GM19395 (cell line): Measurements from ENCODE around the gene ZBTB48.

Experiments used
- ATAC-seq: cut with Tn5 transposase; IDR thresholded peaks from one replicate; pipeline ENCODE4 v1.9.1; 2021; ENCODE audit warnings: mild to moderate bottlenecking, moderate library complexity; ENCODE audit not compliant: unreplicated experiment

The ZBTB48 gene

DNA sequence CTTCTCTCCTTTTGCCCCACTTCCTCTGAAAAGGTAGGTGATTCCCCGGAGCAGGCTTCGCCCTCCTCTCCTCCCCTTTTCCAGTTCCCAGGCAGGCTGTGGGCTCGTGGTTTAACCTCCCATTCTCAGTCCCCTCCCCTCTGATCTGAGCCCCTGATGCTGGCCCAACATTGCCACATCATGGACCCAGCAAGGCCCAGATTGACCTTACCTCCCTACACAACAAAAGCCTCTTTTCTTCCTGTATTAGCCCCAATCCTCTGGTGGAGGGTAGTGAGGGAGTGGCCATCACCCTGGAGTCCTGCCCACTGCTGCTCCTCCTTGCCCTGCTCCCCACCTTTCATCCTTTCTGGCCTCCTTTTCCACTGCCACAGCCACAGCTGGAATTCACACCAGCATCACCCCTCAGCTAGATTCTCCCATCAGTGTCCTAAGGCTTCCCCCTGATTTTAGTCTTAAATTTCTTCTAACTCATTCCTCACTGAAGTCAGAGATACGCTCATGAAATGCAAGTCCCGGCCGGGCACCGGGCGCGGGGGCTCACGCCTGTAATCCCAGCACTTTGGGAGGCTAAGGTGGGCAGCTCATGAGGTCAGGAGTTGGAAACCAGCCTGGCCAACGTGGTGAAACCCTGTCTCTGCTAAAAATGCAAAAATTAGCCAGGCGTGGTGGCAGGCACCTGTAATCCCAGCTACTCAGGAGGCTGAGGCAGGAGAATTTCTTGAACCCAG, 7.0 kb upstream of the ZBTB48 start:
- no peak for ATAC-seq

DNA sequence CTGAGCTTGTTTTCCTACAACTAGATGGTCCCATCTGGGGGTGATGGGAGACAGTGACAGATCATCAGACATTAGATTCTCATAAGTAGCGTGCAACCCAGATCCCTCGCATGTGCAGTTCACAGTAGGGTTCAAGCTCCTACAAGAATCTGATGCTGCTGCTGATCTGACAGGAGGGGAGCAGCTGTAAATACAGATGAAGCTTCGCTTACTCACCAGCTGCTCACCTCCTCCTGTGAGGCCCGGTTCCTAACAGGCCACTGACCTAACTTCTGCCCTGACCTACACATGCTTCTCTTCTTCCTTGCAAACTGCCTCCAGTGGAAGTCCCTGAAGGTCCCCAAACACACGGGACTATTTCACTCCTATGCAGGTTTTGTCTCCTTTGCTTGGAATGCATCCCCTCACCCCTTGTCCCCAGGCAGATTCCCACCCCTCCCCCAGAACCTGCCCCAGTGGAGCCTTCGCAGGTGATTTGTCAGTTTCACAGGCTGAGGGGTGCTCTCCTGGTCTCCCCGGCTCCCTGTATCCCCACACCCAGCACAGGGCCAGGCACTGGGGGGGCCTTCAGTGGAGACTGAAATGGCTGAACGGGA, 5.7 kb upstream of the ZBTB48 start:
- no peak for ATAC-seq

GRCh38 chr1:6574818-6575217, 5.0 kb upstream of the ZBTB48 start:
- no peak for ATAC-seq

DNA sequence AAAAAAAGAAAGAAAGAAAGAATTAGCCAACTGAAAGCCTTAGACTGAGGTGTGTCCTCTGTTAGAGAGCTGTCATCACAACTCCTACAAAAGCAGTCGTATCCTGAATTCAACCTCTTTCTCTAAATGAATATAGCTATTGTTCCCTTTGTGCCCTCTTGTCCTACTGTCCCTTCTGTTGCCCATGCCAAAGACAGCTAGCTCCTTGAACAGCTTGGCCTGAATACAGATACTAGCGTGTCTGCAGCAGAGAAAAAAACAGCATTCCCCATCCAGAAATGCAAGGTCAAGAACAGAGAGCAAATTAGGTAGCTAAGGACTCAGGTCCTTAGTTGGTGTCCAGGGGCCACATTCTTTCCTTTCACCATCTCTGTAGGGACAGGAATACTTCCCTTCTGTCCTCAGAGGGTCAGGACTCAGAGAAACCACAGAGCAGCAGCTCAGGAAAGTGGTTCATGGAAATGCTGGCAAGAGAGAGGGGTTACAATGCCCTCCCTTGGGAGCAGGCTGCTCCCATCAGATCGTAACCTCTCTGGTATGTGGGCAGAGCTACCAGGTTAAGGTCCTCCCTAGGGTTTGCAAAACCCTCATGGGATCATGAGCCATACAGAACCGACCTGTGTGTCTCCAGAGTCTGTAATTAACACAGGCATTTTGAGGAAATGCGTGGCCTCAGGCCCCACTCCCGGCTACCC, 1.8 kb upstream of the ZBTB48 start:
- no peak for ATAC-seq

DNA sequence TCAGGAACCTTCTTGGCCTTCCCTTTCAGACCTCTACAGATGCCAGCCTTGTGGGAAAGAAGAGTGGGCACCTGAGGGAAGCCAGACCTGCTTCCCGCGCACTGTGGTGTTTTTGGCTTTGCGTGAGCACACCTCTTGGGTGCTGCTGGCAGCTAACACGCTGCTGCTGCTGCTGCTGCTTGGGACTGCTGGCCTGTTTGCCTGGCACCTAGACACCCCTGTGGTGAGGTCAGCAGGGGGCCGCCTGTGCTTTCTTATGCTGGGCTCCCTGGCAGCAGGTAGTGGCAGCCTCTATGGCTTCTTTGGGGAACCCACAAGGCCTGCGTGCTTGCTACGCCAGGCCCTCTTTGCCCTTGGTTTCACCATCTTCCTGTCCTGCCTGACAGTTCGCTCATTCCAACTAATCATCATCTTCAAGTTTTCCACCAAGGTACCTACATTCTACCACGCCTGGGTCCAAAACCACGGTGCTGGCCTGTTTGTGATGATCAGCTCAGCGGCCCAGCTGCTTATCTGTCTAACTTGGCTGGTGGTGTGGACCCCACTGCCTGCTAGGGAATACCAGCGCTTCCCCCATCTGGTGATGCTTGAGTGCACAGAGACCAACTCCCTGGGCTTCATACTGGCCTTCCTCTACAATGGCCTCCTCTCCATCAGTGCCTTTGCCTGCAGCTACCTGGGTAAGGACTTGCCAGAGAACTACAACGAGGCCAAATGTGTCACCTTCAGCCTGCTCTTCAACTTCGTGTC, 995 bp upstream of the ZBTB48 start:
- ATAC-seq = no peak

DNA sequence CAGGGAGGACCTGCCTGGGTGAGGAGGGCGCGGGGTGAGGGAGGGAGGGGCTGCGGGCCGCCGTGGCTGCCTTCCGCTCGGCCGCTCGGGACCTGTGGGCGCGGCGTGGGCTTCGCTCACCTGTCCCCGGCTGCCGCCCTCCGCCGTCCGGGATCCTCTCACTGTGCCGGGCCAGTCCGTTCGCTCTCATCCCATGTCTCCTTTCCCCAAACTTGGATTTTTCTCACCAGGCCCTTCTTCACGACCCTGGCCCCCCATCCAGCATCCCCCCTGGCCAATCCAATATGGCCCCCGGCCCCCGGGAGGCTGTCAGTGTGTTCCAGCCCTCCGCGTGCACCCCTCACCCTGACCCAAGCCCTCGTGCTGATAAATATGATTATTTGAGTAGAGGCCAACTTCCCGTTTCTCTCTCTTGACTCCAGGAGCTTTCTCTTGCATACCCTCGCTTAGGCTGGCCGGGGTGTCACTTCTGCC, 362 bp downstream of the ZBTB48 start:
- peak; percentile 27 for ATAC-seq

DNA sequence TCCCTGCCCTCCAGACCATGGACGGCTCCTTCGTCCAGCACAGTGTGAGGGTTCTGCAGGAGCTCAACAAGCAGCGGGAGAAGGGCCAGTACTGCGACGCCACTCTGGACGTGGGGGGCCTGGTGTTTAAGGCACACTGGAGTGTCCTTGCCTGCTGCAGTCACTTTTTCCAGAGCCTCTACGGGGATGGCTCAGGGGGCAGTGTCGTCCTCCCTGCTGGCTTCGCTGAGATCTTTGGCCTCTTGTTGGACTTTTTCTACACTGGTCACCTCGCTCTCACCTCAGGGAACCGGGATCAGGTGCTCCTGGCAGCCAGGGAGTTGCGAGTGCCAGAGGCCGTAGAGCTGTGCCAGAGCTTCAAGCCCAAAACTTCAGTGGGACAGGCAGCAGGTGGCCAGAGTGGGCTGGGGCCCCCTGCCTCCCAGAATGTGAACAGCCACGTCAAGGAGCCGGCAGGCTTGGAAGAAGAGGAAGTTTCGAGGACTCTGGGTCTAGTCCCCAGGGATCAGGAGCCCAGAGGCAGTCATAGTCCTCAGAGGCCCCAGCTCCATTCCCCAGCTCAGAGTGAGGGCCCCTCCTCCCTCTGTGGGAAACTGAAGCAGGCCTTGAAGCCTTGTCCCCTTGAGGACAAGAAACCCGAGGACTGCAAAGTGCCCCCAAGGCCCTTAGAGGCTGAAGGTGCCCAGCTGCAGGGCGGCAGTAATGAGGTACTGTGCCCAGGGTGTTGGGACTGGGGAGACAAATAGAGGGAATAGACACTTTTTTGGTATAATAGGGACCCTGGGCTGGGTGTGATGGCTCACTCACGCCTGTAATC, 1.0 kb downstream of the ZBTB48 start:
- no peak for ATAC-seq

- no peak for ATAC-seq
These were observed 1.9 kb downstream of the ZBTB48 start for GRCh38 chr1:6581561-6582305.

- no peak for ATAC-seq
These were observed 2.6 kb downstream of the ZBTB48 start for GRCh38 chr1:6582370-6582769.

DNA sequence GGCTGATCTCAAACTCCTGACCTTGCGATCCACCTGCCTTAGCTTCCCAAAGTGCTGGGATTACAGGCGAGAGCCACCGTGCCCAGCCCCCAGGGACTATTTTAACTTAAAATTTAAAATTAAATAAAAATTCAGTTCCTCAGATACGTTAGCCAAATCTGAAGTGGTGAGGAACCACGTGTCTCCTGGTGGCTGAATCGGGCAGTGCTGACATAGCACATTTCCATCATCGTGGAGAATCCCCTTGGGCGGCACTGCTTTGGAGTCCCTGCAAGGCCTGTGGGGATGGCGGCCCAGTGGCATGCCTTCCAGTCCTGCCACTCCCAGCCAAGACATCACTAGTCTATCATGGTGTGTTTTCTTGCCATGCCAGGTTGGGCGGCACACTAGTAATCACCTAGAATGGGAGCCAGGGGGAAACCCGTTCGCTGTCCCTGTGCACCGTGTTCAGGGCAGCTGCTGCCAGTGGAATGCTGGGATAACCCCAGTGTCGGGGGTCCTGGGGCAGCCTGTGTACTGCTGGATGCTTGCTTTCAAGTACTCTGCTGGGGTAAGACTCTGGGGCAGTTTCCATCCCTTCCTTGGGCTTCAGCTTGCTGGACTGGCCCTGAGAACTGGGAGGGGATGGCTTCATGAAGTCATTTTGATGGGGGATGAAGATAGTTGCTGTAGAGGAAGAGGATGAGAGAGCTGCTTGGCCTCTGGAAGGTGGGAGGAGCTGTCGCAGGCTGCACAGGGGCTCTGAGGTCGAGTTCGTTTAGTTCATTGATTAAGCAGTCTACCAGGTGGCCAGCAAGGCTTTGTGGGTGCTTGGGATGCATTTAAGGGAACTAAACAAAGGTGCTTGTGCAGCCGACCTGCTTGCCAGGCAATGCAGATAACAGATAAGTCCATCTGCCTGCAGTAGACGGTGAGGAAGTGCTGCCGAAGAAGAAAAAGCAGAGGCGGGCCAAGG, 4.6 kb downstream of the ZBTB48 start:
- ATAC-seq = no peak

DNA sequence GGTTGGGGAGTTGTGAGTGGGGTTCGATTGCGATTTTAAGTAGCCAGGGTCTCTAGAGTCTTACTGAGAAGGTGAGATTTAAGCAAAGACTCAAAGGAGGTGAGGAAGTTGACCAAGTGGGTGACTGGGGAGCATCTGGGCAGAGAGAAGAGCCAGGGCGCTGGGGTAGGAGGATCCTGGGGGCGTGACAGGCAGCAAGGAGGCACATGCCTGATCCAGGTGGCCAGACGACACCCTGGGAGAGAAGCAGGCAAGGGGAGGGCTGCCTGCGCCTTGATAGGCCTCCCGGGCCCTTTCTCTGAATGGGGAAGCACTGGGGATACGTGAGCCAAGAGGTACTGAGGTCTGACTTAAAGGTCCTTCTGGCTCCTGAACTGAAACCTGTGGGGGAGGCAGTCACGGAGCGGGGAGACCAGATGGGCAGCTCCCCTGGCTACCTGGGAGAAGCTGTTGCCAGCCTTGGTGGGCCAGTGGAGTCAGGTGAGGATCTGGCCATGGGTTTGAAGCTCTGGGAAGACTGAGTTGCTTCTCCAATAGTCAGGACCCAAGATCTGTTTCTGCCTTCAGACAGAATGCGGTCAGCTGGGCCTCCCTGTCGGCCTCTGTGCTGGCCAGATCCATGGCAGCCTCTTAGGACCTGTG, 5.4 kb downstream of the ZBTB48 start:
- no peak for ATAC-seq

DNA sequence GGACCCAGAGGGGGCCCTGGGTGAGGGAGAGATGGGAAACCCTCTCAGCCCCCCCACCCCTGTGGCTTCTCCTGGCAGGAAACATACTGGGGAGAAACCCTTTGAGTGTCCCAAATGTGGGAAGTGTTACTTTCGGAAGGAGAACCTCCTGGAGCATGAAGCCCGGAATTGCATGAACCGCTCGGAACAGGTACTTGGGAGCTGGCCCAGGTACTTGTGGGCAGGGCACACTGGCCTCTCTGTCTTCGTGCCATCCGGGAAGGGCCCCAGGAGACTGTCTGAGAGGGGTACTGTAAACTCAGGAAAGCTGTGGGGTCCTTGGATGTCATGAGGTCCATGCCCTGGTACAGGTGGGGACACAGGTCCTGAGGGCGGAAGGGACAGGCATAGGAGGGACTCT, 6.0 kb downstream of the ZBTB48 start:
- ATAC-seq = no peak

GRCh38 chr1:6586404-6586816, 6.6 kb downstream of the ZBTB48 start:
- no peak for ATAC-seq

DNA sequence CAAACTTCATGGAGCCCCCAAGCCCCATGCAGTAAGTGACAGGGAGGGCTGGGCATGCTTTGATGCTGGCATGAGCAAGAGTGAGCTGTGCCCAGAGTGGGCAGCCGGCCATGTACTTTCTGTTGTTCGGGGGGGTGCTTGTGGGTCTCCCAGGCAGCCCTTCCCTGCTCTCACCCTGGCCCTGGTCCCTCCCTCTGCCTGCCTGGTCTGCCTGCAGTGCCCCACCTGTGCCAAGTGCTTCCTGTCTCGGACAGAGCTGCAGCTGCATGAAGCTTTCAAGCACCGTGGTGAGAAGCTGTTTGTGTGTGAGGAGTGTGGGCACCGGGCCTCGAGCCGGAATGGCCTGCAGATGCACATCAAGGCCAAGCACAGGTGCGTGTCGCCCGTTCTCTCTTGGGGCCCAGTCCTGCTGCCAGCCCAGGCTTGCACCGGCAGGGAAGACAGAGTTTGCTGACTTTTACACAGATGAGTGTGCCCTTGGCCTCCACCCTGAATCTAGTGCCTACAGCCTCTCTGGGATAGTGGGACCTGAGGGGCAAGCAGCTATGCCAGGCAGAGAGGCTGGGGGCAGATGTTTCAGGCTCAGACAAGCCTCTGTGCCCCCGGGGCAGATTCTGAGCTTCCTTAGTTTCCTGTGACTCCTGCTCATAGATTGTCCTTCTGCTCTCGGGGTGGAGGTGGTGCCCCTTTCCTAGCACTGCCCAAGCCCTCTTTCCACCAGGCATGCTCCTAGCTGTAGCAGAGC, 7.6 kb downstream of the ZBTB48 start:
- no peak for ATAC-seq

DNA sequence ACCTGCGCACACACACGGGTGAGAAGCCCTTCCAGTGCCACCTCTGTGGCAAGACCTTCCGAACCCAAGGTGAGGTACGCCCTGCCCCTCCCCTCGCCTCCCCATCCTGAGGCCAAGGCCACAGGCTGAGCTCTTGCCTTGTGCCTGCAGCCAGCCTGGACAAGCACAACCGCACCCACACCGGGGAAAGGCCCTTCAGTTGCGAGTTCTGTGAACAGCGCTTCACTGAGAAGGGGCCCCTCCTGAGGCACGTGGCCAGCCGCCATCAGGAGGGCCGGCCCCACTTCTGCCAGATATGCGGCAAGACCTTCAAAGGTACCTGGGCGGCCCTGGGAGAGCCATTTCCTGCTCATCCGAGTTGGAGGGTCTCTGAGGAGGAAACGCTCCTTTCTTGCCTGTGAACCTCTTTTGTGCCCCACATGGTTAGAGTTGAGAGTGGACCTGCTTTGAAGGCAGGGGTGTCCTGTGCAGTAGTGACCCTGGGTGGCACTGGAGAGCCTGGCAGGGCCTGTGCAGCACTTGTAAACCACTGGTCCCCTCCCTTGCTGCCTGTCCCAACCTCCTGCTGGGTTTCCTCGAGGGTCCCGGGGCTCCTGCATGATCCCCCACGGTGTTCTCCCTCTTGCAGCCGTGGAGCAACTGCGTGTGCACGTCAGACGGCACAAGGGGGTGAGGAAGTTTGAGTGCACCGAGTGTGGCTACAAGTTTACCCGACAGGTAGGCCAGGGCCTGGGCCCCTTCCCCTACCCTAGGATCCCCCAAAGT, 8.5 kb downstream of the ZBTB48 start:
- no peak for ATAC-seq

GRCh38 chr1:6588893-6589520, 9.2 kb downstream of the ZBTB48 start:
- no peak for ATAC-seq
